ENCODE measurements around the gene STX7.
"Not testable (repeated sequence)": the region's sequence is repeated elsewhere in the genome, so short reads cannot be mapped to it uniquely, and the experiment has no call there.

STX7 gene, protein sequence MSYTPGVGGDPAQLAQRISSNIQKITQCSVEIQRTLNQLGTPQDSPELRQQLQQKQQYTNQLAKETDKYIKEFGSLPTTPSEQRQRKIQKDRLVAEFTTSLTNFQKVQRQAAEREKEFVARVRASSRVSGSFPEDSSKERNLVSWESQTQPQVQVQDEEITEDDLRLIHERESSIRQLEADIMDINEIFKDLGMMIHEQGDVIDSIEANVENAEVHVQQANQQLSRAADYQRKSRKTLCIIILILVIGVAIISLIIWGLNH

DNA sequence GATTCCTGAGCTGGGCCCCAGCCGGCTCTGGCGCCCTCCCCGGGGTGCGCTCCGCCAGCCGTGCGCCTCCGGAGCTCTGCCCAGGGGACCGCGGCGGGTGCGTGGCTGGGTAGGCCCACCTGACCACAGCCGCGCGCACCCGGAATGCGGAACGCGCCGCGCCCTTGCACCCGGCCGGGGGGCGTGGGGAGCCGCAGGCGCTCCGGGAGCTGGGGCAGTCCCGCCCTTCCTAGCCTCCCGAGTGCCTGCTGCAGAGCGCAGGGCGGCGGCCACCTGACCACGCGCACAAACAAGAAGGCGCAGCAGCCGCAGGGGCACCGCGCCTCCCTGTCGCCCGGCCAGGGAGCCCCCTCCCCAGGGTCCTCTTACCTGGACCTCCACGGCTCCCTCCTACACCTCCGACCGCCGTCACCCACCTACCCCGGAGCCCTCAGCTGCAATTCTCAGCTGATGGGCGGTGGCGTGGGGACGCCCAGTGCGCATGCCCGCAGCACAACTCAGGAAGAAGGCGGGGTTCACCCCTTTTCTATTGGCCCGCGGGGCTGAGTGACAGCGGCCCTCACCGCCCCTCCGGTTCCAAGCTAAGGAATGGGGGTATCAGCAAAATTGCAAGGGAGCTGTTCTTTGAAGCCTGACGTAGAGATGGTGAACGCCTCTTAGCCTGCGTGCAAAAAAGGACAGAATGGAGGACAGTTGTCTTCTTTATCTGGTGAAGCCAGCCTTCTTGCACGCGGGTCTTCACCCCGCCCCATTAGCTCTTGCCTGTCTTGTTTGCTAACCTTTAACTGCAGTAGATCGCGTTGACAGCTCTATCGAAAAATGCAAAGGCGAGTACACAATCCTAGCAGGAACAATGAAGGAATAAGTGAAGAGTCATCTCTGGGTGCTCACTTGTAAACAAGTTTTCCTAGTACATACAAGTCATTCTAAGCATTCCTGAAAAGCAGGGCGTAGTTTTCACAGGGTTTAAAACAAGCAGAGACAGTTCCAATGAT lies at the start of gene STX7:
Gene STX7, minus strand, starts transcription at position 479 of the 995 bp plus-strand sequence. CDS start 9,586 bp downstream, outside the sequence.
- H3K27ac ChIP-seq: peak within 1 kb of the TSS; percentile 78
- DNase-seq (ENCODE audit: low read depth, low spot score): peak; percentile 78

DNA sequence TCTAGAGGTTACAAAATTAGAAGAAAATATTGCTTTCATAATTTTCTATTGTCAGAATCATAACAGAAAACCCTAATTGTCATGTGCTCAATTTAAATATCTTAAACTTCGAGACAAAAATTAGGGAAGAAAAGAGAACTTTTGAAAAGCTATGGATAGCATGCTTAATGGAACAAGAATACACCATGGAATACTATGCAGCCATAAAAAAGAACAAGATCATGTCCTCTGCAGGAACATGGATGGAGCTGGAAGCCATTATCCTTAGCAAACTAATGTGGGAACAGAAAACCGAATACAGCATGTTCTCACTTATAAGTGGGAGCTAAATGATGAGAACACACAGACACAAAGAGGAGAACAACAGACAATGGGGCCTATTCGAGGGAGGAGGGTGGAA lies 47.2 kb upstream of the STX7 start:
- DNase-seq (ENCODE audit: low read depth, low spot score); H3K27ac ChIP-seq: not testable (repeated sequence)

DNA sequence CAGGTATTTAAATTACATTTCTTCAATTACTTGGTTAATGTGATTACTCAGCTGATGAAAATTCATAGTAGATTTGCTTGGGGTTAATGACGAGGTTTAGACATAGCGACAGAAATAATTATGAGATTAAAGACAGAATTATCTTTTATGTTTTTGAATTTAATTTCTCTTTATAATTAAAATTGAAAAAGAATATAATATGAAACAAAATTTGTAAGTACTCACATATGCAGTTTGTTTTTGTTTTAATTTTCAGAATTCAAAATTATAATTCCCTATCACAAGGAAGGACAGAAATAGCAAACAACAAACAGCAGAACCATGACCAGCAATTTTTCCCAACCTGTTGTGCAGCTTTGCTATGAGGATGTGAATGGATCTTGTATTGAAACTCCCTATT lies 39.5 kb upstream of the STX7 start, which contains the start of gene TAAR8:
Gene TAAR8, plus strand, starts transcription at position 301 of the 400 bp plus-strand sequence. Its CDS starts 21 bp downstream, at position 322.
- H3K27ac ChIP-seq: no peak within 1 kb of the TSS
- no peak for DNase-seq (ENCODE audit: low read depth, low spot score)

DNA sequence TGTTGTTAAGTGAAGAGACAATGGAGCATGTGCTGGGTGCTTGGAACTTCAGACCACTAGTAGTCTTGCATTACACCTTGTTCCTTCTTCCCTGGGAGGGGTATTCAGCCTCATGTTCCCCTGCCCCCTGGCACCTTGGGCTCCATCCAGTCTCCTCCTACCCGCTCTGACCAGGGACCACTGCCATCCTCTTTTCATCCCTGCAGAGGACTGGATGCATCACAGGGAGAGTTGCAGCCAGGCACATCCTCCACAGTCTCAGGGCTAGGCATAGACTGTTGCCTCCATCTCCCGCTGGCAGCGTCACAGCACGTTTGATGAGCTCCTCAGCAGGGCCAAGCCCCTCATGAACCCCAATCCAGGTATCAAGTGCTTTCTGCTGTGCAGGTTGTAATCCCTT lies 38.3 kb upstream of the STX7 start:
- no peak for DNase-seq (ENCODE audit: low read depth, low spot score)
- no peak overlapping the region for H3K27ac ChIP-seq

DNA sequence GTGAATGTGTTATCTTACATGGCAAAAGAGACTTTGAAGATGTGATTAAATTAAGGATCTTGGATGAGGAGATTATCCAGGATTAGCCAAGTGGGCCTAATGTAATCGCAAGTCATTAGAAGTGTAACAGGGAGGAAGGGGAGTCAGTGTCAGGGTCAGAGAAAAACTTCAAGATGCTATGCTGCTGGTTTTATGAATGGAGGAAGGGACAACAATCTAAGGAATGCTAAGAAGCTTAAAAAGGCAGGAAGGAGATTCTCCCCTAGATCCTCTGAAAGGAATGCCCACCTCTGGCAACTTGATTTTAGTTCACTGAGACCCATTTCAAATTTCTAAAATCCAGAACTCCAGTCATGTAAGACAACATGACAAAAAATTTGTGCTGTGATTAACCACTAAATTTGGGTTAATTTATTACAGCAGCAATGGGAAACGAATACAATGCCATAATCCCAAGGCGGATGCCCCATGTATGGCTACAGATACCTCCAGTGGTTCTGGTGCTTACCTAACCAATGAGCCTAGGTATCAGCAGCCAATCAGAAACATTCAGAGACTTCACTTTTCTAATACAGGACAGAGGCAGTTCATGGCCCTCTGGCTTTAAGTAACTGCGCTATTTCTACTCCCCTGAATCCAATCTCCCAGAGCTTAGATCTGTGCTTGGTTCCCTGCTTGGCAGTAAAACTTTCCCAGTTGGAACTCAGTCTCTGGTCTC lies 36.0 kb upstream of the STX7 start:
- DNase-seq (ENCODE audit: low read depth, low spot score): no peak
- no peak overlapping the region for H3K27ac ChIP-seq

DNA sequence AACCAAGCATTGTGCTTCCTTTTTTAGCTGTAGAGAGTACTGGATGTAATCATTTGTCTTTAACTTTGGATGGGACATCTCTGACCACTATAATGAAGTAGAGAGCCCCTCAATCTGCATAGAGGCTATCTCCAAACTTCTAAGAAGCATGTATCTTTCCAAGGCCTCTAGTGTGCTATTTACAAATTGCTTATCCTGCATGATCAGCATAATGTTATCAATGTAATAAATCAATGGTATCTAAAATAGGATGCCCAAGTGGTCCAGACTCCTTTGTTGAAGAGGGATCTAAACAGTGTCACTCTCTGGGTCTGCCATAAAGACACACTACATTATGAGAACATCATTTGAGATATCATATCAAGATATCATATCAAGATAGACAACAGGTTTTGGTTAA lies 31.9 kb upstream of the STX7 start:
- no peak for DNase-seq (ENCODE audit: low read depth, low spot score)
- H3K27ac ChIP-seq: no peak overlapping the region

DNA sequence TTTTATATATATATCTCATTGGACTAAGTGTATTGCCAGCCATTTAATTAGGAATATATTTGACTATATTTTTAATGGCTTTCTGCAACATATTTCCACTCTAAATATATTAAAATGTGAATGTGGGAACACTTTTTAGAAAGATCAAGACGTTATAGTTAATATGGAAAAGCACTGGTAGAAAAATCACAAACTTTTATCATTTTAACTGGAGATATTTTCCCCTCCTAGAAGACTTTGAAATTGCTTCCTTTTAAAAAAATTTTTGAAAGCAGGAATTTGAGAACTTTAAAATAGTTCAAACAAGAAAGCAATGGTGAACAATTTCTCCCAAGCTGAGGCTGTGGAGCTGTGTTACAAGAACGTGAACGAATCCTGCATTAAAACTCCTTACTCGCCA lies 25.1 kb upstream of the STX7 start, which contains the start of gene TAAR9:
Gene TAAR9, plus strand, starts transcription at position 301 of the 400 bp plus-strand sequence. Its CDS starts 13 bp downstream, at position 314.
- H3K27ac ChIP-seq: no peak within 1 kb of the TSS
- DNase-seq (ENCODE audit: low read depth, low spot score): no peak

DNA sequence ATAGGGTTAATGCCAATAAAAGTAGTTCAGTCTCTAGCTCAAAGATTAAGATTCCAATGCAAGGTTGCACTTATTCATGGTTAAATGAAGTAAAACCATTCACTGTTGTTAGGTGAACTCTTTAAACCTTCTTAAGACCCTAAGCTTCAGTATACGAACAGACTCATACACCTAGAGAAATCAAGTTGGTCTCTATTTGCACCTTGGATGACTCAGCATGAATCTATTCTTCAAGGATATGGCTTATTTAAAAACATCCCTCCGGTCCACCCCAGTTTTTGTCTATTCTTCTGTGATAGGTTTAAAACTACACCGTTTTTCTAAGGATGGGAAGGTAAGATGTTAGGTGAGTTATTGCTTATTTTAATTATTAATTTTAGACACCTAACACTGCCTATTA lies 24.2 kb upstream of the STX7 start:
- H3K27ac ChIP-seq: no peak overlapping the region
- DNase-seq (ENCODE audit: low read depth, low spot score): no peak

DNA sequence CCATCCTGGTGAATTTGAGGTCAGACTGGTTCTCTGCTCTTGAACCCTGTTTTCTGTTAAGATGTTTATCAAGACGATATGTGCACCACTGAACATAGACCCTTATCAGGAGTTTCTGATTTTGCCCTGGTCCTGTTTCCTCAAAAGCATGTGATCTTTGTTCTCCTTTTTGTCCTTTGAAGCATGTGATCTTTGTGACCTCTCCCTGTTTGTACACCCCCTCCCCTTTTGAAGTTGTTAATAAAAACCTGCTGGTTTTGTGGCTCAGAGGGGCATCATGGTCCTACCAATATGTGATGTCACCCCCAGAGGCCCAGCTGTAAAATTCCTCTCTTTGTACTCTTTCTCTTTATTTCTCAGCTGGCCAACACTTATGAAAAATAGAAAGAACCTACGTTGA lies 21.6 kb upstream of the STX7 start:
- DNase-seq (ENCODE audit: low read depth, low spot score); H3K27ac ChIP-seq: not testable (repeated sequence)

DNA sequence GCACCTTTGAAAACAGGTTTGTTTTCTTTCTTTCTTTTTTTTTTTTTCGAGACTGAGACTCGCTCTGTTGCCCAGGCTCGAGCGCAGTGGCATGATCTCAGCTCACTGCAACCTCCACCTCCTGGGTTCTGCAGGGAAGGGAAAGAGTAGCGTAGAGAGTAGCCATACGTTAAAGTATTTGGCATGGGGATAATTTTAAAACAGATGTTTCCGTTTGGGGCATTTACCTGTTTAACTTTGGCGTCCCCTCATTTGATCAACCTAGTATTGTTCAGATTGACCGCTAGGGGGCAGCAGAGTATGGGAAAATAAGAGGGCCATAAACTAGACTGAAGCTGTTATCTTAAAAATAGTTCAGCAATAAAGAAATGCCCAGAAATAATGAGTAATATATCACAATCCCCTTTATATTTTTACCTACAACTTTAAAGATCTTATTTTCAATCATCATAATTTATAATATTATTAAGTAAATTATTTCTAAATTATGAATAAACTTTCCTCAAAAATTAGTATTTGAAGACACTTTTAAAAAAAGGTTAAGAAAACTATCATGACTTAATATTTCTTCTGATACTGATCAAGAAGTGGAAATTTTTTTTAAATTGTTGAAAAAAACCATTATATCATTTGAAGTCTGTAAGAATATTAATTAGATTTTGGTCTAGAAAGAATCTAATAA lies 17.5 kb upstream of the STX7 start:
- no peak overlapping the region for H3K27ac ChIP-seq
- peak; percentile 16 for DNase-seq (ENCODE audit: low read depth, low spot score)

DNA sequence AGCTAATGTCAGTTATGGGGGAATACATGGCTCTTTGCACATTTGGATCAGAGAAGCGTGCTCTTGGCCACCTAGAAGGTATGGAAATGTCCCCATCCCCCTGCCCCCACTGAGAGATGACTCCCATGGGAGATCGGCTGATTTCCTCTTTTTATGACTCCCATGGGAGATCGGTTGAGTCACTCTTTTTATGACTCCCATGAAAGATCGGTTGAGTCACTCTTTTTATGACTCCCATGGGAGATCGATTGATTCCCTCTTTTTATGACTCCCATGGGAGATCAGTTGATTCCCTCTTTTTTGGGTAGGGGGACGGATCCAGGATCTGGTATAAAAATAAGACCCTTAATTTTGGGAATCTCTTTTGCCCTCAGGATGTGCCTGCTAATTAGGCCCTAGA lies 14.9 kb upstream of the STX7 start:
- no peak overlapping the region for H3K27ac ChIP-seq
- peak; percentile 14 for DNase-seq (ENCODE audit: low read depth, low spot score)

DNA sequence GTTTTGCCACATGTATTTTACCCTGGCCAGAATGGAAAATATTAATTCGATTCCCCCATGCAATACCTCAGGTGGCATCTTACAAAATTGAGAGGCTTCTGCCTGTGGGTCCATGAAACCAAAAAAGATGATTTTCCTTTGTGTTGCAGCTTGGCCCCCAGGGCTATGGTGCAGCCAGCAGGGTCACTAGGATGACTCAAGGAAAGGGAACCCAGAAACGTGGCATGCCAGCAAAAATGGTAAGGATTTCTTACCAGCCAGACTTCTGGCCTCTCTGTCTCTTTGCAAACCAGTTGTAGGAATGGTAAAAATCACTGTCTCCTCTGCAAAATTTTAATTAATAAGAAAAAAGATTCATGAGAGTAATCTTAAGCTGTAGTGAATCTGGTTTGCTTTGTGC lies 13.5 kb upstream of the STX7 start:
- DNase-seq (ENCODE audit: low read depth, low spot score): no peak
- no peak overlapping the region for H3K27ac ChIP-seq

DNA sequence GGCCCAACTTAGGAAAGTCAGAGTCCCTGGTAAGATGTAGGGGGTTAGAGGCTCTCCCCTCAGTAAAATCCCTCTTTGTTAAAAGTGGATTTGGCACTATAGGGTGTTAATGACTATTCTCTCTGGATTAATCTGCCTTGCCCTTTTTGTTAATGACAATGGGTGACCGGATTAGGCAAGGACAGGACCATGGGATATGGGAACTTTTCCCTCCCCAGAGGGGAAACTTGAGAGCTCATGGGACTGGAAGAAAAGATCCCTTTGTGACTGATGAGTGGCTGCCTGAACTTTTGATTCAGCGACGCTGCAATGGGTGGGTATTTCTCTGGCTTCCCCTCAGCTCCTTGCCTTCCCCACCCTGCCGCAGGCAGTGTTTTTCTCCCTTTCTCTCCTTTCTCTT lies 12.9 kb upstream of the STX7 start:
- DNase-seq (ENCODE audit: low read depth, low spot score): no peak
- no peak overlapping the region for H3K27ac ChIP-seq

DNA sequence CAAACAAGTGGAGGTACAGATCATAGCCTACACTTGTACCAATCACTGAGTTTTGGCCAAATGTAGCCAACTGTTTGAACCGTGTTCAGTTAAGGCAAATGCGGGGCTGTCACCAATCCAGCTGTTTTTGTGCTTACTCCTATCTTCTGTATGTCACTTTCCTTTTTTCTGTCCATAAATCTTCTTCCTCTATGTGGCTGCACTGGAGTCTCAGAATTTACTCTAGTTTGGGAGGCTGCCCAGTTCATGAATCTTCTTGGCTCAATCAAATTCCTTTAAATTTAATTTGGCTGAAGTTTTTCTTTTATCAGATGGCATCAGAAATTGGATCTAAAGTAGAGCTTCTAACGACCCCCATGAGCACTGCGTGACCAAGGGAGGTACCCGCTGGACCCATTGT lies 11.7 kb upstream of the STX7 start:
- no peak for DNase-seq (ENCODE audit: low read depth, low spot score)
- H3K27ac ChIP-seq: no peak overlapping the region

DNA sequence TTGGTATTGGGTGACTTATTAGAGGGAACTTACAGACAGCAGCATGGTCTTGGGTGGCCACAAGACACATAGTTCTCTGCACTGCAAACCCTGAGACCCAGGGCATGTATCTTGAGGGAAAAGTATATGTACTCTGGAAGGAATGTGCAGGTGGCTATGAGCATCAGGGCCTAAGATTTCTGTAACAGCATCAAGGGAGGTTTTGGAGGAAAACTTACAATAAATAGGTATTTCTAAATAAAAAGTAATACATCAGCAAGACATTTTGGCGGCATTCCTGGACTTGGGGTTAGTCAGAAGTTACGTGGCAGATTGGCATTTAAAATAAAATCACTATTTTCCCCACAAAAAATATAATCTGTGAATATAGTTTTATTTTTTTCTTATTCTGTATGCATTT lies 8.0 kb upstream of the STX7 start:
- no peak overlapping the region for H3K27ac ChIP-seq
- DNase-seq (ENCODE audit: low read depth, low spot score): no peak

DNA sequence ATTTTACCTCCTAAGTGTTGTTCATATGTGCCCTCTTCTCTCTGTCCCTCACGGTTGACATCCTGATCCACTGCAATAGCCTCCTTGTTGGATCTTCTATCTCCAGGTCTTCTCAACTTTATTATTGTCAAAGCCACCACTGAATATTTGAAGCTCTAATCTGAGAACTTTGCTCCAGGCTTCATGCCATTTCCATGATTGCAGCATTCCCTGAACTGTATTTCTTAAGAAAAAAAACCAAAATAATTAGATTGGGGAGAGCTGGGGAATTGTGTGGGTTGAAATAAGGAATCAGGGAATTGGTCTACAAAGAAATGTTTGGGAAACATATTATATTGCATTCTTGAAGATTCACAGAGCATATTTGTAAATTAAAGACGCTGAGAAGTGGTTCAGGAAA lies 2.5 kb upstream of the STX7 start:
- no peak for DNase-seq (ENCODE audit: low read depth, low spot score)
- no peak overlapping the region for H3K27ac ChIP-seq

DNA sequence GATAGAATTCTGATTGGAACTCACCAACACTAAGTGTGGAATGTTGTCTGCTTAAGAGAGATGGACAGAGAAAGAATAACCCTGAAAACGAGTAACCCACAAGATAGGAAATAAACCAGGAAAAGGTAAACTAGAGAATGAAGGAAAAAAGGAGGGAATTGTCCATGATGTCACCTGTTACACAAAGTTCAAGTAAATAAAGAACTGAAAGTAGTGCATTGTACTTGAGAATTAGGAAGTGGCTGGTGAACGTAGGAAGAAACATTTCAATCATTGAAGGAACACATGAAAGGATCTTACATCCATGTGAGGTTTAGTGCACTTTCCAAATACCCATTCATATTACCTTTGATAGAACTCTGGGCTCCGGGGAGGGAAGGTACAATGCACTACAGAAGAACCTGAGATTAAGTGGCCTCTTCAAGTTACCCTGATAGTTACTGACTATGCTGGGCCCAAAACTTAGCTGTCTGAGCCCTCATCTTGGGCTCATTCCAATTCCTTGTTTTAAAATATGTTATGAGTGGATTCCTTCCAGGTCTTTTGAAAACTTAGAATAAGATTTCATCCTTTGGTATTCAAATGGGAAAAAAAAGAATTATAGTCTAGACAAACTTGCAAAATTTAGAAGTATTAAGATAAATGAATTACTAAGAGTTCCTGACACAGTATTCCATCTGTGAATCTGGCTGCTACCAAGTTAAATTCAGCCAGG lies 1.1 kb upstream of the STX7 start:
- DNase-seq (ENCODE audit: low read depth, low spot score): no peak
- H3K27ac ChIP-seq: peak overlapping the region; percentile 78

DNA sequence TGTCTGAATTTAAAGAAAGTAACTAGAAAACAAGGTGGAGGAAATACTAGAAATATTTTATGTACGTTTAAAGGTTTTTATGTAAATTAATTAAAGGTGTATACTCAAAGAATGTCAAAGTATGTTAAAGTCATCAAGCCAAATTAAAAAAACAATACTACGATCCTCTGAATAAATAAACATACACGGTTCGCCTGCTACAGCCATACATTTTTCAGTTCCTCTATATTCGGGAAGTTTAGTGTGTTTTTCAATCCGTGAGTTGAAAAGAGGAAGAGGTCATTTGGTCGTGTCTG lies 626 bp downstream of the STX7 start:
- DNase-seq (ENCODE audit: low read depth, low spot score): no peak
- H3K27ac ChIP-seq: peak overlapping the region; percentile 78

DNA sequence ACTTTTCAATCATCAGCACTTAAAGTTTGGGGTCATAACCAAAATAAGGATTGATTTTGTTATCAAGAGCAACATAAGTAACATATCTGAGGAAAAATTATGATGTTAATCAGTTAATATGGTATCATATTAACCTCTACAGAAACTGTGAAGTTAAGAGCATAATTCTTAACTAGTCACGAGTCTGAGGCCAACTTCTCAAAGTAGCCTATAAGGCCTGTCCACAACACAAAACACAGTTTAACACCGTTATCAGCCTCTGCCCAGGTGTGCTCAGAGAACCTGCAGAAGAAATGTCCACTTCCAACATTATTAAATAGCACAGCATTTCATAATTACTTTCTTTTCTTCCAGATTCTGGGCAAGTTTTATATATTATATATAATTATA lies 1.1 kb downstream of the STX7 start:
- DNase-seq (ENCODE audit: low read depth, low spot score): no peak
- peak overlapping the region; percentile 78 for H3K27ac ChIP-seq
